Measurements from ENCODE around the gene WWOX. TPM values are rescaled to one million over a fixed set of nuclear protein-coding genes. Genes with fewer than 3 reads are reported as not detected.
A peak's percentile ranks its signal among the peaks of the same experiment; 100 is the strongest.

The WWOX gene
- total RNA-seq, 2 donors from 2014 or later = 30.0 to 35.4 TPM

GRCh38 chr16:79081297-79082066, 982.0 kb downstream of the WWOX start:
- no peak overlapping the region for H3K4me3 ChIP-seq (ENCODE audit: low read length)
- Mint-ChIP-seq H3K27me3 (ENCODE audit: insufficient read depth) (peaks cover 10% of the 10 kb centered on the region), H3K27ac (no peak overlapping the region), H3K4me3 (no peak overlapping the region), H3K36me3 (ENCODE audit: low read depth) (no peaks in the 10 kb centered on the region), H3K4me1 (peaks cover 14% of the 10 kb centered on the region), H3K9me3 (no peaks in the 10 kb centered on the region)
- H3K36me3 ChIP-seq (ENCODE audit: control insufficient read depth, insufficient read depth, low read length) = no peaks in the 10 kb centered on the region
- no peak overlapping the region for H3K9ac ChIP-seq (ENCODE audit: extremely low read depth, low read length, poor library complexity, severe bottlenecking)
- WGBS, 2 experiments (ENCODE audit: insufficient coverage in 1 of 2, insufficient read length in 1 of 2) = 92 to 94% methylated on average over 11 to 12 of the region's 12 CpGs
- no peaks in the 10 kb centered on the region for H3K4me1 ChIP-seq (ENCODE audit: control insufficient read depth, insufficient read depth, low read length)
- H3K9me3 ChIP-seq (ENCODE audit: control insufficient read depth, low read length) = no peaks in the 10 kb centered on the region
- no peak for DNase-seq
- no peak overlapping the region for H3K27ac ChIP-seq (ENCODE audit: low read depth, low read length)
- H3K27me3 ChIP-seq (ENCODE audit: control insufficient read depth, insufficient read depth, low read length, poor library complexity, severe bottlenecking) = peaks cover 8% of the 10 kb centered on the region
- TF ChIP-seq, protein P1, sequence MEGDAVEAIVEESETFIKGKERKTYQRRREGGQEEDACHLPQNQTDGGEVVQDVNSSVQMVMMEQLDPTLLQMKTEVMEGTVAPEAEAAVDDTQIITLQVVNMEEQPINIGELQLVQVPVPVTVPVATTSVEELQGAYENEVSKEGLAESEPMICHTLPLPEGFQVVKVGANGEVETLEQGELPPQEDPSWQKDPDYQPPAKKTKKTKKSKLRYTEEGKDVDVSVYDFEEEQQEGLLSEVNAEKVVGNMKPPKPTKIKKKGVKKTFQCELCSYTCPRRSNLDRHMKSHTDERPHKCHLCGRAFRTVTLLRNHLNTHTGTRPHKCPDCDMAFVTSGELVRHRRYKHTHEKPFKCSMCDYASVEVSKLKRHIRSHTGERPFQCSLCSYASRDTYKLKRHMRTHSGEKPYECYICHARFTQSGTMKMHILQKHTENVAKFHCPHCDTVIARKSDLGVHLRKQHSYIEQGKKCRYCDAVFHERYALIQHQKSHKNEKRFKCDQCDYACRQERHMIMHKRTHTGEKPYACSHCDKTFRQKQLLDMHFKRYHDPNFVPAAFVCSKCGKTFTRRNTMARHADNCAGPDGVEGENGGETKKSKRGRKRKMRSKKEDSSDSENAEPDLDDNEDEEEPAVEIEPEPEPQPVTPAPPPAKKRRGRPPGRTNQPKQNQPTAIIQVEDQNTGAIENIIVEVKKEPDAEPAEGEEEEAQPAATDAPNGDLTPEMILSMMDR (conservative IDR thresholded peaks at IDR 0.05) = no peak

DNA sequence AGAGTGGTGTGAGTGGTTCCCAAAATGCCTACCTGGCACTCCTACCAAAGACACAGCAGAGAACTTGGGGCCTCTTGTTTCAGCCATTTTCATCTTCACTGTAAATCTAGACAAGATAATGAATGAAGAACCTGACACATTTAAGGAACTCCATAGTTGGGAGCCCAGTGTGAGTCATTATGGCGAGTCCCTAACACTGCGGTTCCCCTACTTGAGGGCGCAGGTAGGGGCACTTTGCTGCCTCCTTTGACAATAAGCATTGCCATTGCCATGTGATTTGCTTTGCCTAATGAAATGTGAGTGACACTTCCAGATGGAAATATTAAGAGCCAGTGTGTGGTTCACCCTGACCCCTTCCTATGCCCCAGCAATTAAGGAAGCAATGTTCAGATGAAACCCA, 983.5 kb downstream of the WWOX start:
- Histone ChIP-seq H3K36me3 (ENCODE audit: control insufficient read depth, insufficient read depth, low read length) (no peaks in the 10 kb centered on the region), H3K9me3 (ENCODE audit: control insufficient read depth, low read length) (no peaks in the 10 kb centered on the region), H3K4me1 (ENCODE audit: control insufficient read depth, insufficient read depth, low read length) (no peaks in the 10 kb centered on the region), H3K27me3 (ENCODE audit: control insufficient read depth, insufficient read depth, low read length, poor library complexity, severe bottlenecking) (peaks cover 8% of the 10 kb centered on the region), H3K27ac (ENCODE audit: low read depth, low read length) (no peak overlapping the region), H3K4me3 (ENCODE audit: low read length) (no peak overlapping the region), H3K9ac (ENCODE audit: extremely low read depth, low read length, poor library complexity, severe bottlenecking) (no peak overlapping the region)
- TF ChIP-seq, protein P1 (conservative IDR thresholded peaks at IDR 0.05) = no peak
- no peaks in the 10 kb centered on the region for H3K36me3 Mint-ChIP-seq (ENCODE audit: low read depth)
- WGBS, 2 experiments (ENCODE audit: insufficient coverage in 1 of 2, insufficient read length in 1 of 2) = 92 to 96% methylated on average over 3 of the region's 3 CpGs
- H3K4me1 Mint-ChIP-seq = peaks cover 4% of the 10 kb centered on the region
- no peak overlapping the region for H3K4me3 Mint-ChIP-seq
- peaks cover 14% of the 10 kb centered on the region for H3K27me3 Mint-ChIP-seq (ENCODE audit: insufficient read depth)
- H3K27ac Mint-ChIP-seq = no peak overlapping the region
- H3K9me3 Mint-ChIP-seq = no peaks in the 10 kb centered on the region
- no peak for DNase-seq

GRCh38 chr16:79083508-79084299, 984.2 kb downstream of the WWOX start:
- peaks cover 8% of the 10 kb centered on the region for H3K27me3 ChIP-seq (ENCODE audit: control insufficient read depth, insufficient read depth, low read length, poor library complexity, severe bottlenecking)
- H3K27ac ChIP-seq (ENCODE audit: low read depth, low read length) = peak overlapping the region; percentile 38
- H3K4me1 Mint-ChIP-seq = no peaks in the 10 kb centered on the region
- H3K36me3 Mint-ChIP-seq (ENCODE audit: low read depth) = no peaks in the 10 kb centered on the region
- TF ChIP-seq, protein P1 (conservative IDR thresholded peaks at IDR 0.05) = no peak
- H3K4me1 ChIP-seq (ENCODE audit: control insufficient read depth, insufficient read depth, low read length) = no peaks in the 10 kb centered on the region
- H3K4me3 Mint-ChIP-seq = no peak overlapping the region
- no peak overlapping the region for H3K4me3 ChIP-seq (ENCODE audit: low read length)
- H3K9me3 ChIP-seq (ENCODE audit: control insufficient read depth, low read length) = no peaks in the 10 kb centered on the region
- no peak for DNase-seq
- no peak overlapping the region for H3K27ac Mint-ChIP-seq
- peaks cover 11% of the 10 kb centered on the region for H3K27me3 Mint-ChIP-seq (ENCODE audit: insufficient read depth)
- H3K9me3 Mint-ChIP-seq = no peaks in the 10 kb centered on the region
- no peak overlapping the region for H3K9ac ChIP-seq (ENCODE audit: extremely low read depth, low read length, poor library complexity, severe bottlenecking)
- 93% methylated on average over 12 to 18 of the region's 18 CpGs for WGBS, 2 experiments (ENCODE audit: insufficient coverage in 1 of 2, insufficient read length in 1 of 2)
- H3K36me3 ChIP-seq (ENCODE audit: control insufficient read depth, insufficient read depth, low read length) = no peaks in the 10 kb centered on the region

All from endodermal cell (in vitro differentiated cells).